Stimulated activated CD4-positive, alpha-beta T cell treated with anti-CD3 and anti-CD28 coated beads, Interleukin-4, amount 100 ng/mL, for 24 hours (primary cell): Measurements from ENCODE around the gene PGC.
"Not testable (repeated sequence)": the region's sequence is repeated elsewhere in the genome, so short reads cannot be mapped to it uniquely, and the experiment has no call there.

Experiments used
- DNase-seq: peaks from one replicate; pipeline ENCODE4 v3.0.0-alpha.2; 2020

The PGC gene

GRCh38 chr6:41774841-41775240 is 27.6 kb upstream of the PGC start:
- no peak for DNase-seq

- no peak for DNase-seq
Observed at GRCh38 chr6:41771058-41771983, 24.1 kb upstream of the PGC start.

GRCh38 chr6:41770381-41771057 is 23.3 kb upstream of the PGC start:
- no peak for DNase-seq

- DNase-seq, result no peak
Observed at GRCh38 chr6:41769376-41769775, 22.2 kb upstream of the PGC start.

GRCh38 chr6:41768545-41769308 is 21.5 kb upstream of the PGC start:
- DNase-seq, result no peak

- no peak for DNase-seq
Observed at GRCh38 chr6:41767112-41767833, 20.1 kb upstream of the PGC start.

- DNase-seq, result not testable (repeated sequence)
Observed at GRCh38 chr6:41766043-41766664, 19.0 kb upstream of the PGC start.

GRCh38 chr6:41763470-41763869 is 16.3 kb upstream of the PGC start:
- no peak for DNase-seq

- DNase-seq, result no peak
Observed at GRCh38 chr6:41759905-41760579, 12.8 kb upstream of the PGC start.

- DNase-seq, result no peak
Observed at GRCh38 chr6:41759106-41759904, 12.1 kb upstream of the PGC start.

- no peak for DNase-seq
Observed at GRCh38 chr6:41758641-41759035, 11.4 kb upstream of the PGC start.

GRCh38 chr6:41757931-41758640 is 10.9 kb upstream of the PGC start:
- DNase-seq, result no peak

GRCh38 chr6:41757271-41757670 is 10.1 kb upstream of the PGC start:
- no peak for DNase-seq

GRCh38 chr6:41756354-41756753 is 9.2 kb upstream of the PGC start:
- DNase-seq, result no peak

- no peak for DNase-seq
Observed at GRCh38 chr6:41755895-41756294, 8.7 kb upstream of the PGC start.

- no peak for DNase-seq
Observed at GRCh38 chr6:41750374-41750773, 3.2 kb upstream of the PGC start.

GRCh38 chr6:41748542-41748941 is 1.3 kb upstream of the PGC start:
- DNase-seq, result no peak

GRCh38 chr6:41748102-41748477 is 893 bp upstream of the PGC start:
- no peak for DNase-seq

GRCh38 chr6:41746107-41746506 is 1.1 kb downstream of the PGC start:
- no peak for DNase-seq

- DNase-seq, result no peak
Observed at GRCh38 chr6:41744236-41744787, 2.9 kb downstream of the PGC start.
